NT2/D1 (cell line): ENCODE measurements around the gene EOLA1.
"Not testable (repeated sequence)": the region's sequence is repeated elsewhere in the genome, so short reads cannot be mapped to it uniquely, and the experiment has no call there.

Experiments used
- DNase-seq: peaks from one replicate; pipeline ENCODE4 v3.0.0-alpha.2; 2011; ENCODE audit warnings: low read depth, low spot score
- H3K27me3 ChIP-seq: 2 replicates; pipeline ENCODE4 v1.6.0; 2011; ENCODE audit warnings: mild to moderate bottlenecking; ENCODE audit not compliant: insufficient read length, insufficient read depth
- H3K36me3 ChIP-seq: 2 replicates; pipeline ENCODE4 v1.6.1; 2011; ENCODE audit warnings: mild to moderate bottlenecking, low read length, mixed read lengths; ENCODE audit not compliant: insufficient read depth, insufficient read length
- H3K4me1 ChIP-seq: 2 replicates; pipeline ENCODE4 v1.5.1; 2011; ENCODE audit not compliant: insufficient read depth, insufficient read length
- H3K4me3 ChIP-seq: 2 replicates; pipeline ENCODE4 v1.5.1; 2011; ENCODE audit warnings: low read depth; ENCODE audit not compliant: insufficient read length
- H3K9ac ChIP-seq: 2 replicates; pipeline ENCODE4 v1.6.0; 2011; ENCODE audit warnings: low read depth; ENCODE audit not compliant: insufficient read length
- H3K9me3 ChIP-seq: 2 replicates; pipeline ENCODE4 v1.5.1; 2011; ENCODE audit warnings: mild to moderate bottlenecking, low read length; ENCODE audit not compliant: insufficient read depth

Gene EOLA1

DNA sequence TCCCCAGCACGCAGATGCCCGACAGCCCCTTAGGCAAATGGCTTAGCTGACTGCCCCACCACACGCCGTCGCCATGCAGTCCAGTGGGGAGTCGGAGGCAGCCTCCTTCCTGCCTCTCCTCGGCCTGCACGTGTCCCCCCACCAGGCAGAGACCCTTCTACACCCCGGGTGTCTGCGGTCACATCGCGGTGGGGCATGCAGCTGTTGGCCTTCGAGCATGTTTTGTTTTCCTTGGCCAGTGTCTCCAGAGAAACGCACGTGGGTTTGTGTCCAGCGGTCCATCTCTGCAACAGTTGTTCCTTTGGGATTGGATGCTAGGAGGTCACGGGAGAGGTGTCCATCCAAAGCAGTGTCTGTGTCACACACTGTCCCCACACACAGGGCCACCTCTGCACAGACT is 54.4 kb downstream of the EOLA1 start, which contains the start of gene HSFX2:
Gene HSFX2, minus strand, starts transcription at position 101 of the 400 bp plus-strand sequence. CDS start 614 bp downstream, outside the sequence.
- not testable (repeated sequence) for H3K9me3 ChIP-seq, H3K4me1 ChIP-seq, H3K27me3 ChIP-seq, H3K36me3 ChIP-seq, DNase-seq, H3K4me3 ChIP-seq, H3K9ac ChIP-seq

GRCh38 chrX:149595943-149596342 is 55.1 kb downstream of the EOLA1 start:
- H3K36me3 ChIP-seq, DNase-seq, H3K4me1 ChIP-seq, H3K4me3 ChIP-seq, H3K9ac ChIP-seq, H3K9me3 ChIP-seq, H3K27me3 ChIP-seq: not testable (repeated sequence)
